Subcutaneous adipose tissue (tissue), 4 donors: Measurements from ENCODE around the gene GFPT1. TPM values are rescaled to one million over a fixed set of nuclear protein-coding genes. Genes with fewer than 3 reads are reported as not detected.

Experiments used
- CTCF ChIP-seq: fragments of 450-650 bp; IDR thresholded peaks from one replicate; pipeline ENCODE4 v1.5.1; 2016; ENCODE audit warnings: low read depth, mild to moderate bottlenecking, control low read depth, antibody characterized with exemption, moderate library complexity
- total RNA-seq, 4 donors: library from RNA; depleted of rRNA; stranded (reverse); fragments of >200 nt; gene quantifications; one replicate each; pipeline ENCODE4 v1.1.0, GENCODE V29; 2016

The GFPT1 gene
- total RNA-seq, 4 donors from 2014 or later = 39.0 to 120 (median 63.9) TPM

DNA sequence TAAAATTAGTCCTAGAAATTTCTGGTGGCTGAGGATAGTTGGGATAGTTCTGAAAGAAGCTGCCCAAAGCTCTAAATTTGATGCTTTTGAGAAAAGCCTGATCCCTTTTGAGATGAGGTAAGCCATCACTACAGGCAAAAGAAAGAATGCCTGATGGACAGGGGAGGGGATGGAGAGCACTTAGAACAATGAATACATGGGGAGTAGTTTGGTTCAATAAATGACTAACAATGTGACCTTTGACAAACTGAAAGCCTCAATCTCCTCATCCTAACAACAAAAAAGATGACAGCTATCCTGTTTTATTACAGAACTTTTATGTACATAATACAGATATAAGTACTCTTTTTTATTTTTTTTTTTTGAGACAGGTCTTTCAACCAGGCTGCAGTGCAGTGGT is 42.7 kb downstream of the GFPT1 start:
- TF ChIP-seq CTCF = no peak

GRCh38 chr2:69340101-69340775 is 46.8 kb downstream of the GFPT1 start:
- no peak for TF ChIP-seq CTCF

- no peak for TF ChIP-seq CTCF
These were observed 51.7 kb downstream of the GFPT1 start for GRCh38 chr2:69335311-69335710.

DNA sequence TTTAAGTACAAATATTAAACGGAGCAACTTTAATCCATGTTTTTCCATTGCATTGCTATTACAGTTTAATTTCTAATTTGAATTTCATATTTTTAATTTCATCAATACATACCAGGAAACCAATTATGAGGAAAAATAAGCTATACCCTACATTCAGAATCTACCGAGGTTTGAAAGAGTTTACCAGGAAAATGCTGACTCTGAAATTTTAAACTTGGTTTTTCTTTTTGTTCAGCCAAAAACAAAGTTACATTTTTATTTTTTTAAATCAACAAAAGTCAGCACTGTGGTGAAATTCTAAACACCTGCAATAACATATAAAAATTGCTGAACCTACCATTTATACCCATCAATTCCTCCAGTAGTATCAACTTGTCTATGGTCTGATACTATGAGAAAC is 53.7 kb downstream of the GFPT1 start:
- TF ChIP-seq CTCF = no peak

DNA sequence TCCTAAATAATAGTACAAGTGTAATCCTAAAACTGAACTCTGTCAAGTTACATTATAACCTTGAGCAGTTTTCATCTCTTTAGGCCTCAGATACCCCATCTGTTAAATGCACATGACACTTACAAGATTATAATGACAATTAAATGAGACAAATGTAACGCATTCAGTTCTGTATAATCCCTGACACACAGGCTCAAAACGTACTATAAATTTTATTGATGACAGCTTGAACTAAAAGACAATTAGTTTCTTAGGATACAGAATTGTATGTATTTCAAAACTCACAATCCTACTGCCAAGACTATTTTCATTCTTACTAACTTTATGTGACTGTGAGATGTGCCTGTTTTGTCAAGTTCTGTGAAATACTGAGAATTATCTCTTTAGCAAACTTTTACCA is 56.2 kb downstream of the GFPT1 start:
- no peak for TF ChIP-seq CTCF

- no peak for TF ChIP-seq CTCF
These were observed 64.4 kb downstream of the GFPT1 start for GRCh38 chr2:69322631-69323030.

DNA sequence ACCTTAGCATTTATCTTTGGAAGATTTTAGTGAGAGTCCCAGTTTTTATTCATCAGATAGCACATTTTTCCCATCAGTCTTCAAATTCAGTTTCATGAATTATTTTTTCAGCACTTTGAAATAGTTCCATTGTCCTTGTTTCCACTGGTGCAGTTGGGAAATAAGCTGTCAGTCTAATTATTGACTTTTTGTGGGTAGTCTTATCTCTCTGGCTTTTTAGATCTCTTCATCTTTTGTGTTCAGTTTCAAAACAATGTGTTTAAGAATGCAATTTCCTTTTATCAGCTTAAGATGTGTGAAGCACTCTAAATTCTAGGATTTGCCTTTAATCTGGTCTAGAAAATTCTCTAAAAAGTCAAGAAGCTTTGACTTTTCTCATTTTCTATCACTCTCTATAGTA is 70.5 kb downstream of the GFPT1 start:
- no peak for TF ChIP-seq CTCF
